Activated CD8-positive, alpha-beta memory T cell treated with anti-CD3 and anti-CD28 coated beads, Interleukin-2, amount 10 ng/mL, durations not matched to agents 7 days and 5 days (primary cell): ENCODE measurements around the gene CEMIP2. TPM values are rescaled to one million over a fixed set of nuclear protein-coding genes. Genes with fewer than 3 reads are reported as not detected.

Experiments
- ATAC-seq: fragments of 150-1000 bp; cut with Tn5 transposase; one replicate; pipeline ENCODE4 v1.10.0; 2021; ENCODE audit warnings: moderate library complexity
- CTCF ChIA-PET: fragments of 350-600 bp; sonication (Branson Sonifier 250); formaldehyde crosslinking; loops from one replicate; lab custom pipeline; 2021; ENCODE audit warnings: antibody characterized with exemption; lab: Charles Lee
- DNase-seq: peaks from one replicate; pipeline ENCODE4 v3.0.0-alpha.2; 2020
- H3K27ac Mint-ChIP-seq: one replicate; pipeline ENCODE4 v1.8.0; 2021; ENCODE audit warnings: mild to moderate bottlenecking, mixed read lengths
- H3K27me3 Mint-ChIP-seq: one replicate; pipeline ENCODE4 v1.8.0; 2021; ENCODE audit warnings: mixed read lengths
- H3K36me3 Mint-ChIP-seq: one replicate; pipeline ENCODE4 v1.8.0; 2021; ENCODE audit warnings: mild to moderate bottlenecking, mixed read lengths
- H3K4me1 Mint-ChIP-seq: one replicate; pipeline ENCODE4 v1.8.0; 2021; ENCODE audit warnings: mixed read lengths
- H3K4me3 Mint-ChIP-seq: one replicate; pipeline ENCODE4 v1.8.0; 2021; ENCODE audit warnings: mild to moderate bottlenecking, moderate library complexity, mixed read lengths
- H3K9me3 Mint-ChIP-seq: one replicate; pipeline ENCODE4 v1.8.0; 2022; ENCODE audit warnings: low read depth, mixed read lengths
- total RNA-seq, 2 experiments: library from RNA; stranded (reverse); gene quantifications; one replicate each; pipeline ENCODE4 v1.2.3, GENCODE V29; 2021

Gene CEMIP2
- total RNA-seq, 2 experiments from 2014 or later: 57.0 to 78.8 TPM

DNA sequence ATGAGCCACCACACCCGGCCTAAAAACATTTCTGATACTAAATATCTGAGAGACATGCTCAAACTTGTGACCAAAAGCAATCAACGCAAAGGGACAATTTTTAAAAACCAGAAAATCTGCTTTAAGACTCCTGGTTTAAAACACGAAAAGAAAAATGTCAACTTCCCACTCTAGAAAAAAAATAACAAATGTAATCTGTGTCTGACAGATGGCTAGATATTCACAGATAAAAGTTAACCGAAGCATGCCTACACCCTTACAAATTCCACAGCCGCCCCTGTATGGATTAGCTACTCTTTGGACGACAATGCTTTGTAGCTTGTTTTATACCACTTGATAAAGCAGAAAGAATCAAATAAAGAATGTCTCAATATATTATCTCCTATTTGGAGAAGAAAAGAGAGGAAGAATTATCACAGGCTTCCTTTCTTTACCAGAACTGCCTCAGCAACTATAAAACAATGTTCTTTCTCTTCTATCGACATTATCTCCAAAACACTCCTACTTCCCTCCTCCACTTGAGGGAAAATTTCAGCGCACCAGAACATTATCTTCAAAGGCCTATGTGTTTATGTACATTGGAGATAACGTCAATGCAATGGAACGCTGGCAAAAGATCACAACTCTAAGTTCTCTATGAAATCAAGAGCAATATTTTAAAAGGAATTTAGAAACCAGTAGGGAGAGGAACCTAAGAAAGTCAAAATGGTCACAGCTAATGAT, 26.2 kb downstream of the CEMIP2 start:
- no peak overlapping the region for H3K27ac Mint-ChIP-seq
- no peak for ATAC-seq
- no peaks in the 10 kb centered on the region for H3K4me1 Mint-ChIP-seq
- no peaks in the 10 kb centered on the region for H3K27me3 Mint-ChIP-seq
- DNase-seq: no peak
- H3K4me3 Mint-ChIP-seq: no peak overlapping the region
- CTCF ChIA-PET: no interaction called here
- peaks cover 44% of the 10 kb centered on the region for H3K36me3 Mint-ChIP-seq
- no peaks in the 10 kb centered on the region for H3K9me3 Mint-ChIP-seq

DNA sequence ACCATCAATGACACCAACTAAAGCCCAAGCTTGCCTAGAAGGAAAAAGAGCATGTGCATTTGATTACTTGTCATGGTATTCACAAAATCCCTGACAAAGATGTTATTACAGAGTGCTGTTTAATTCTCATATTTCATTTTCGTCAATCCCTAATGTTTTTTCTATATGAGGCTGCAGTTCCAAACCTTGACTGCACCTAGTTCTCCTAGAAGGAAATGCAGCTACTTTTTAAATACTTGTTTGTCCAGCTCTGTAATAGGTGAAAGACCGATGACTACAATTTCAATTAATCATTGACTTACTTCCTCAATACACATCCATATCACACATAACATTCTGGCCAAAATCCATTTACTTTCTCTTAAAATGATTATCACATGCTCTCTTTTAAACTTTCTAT, 28.1 kb downstream of the CEMIP2 start:
- CTCF ChIA-PET: no interaction called here
- Mint-ChIP-seq H3K4me3 (no peak overlapping the region), H3K27me3 (no peaks in the 10 kb centered on the region), H3K27ac (no peak overlapping the region), H3K9me3 (no peaks in the 10 kb centered on the region), H3K36me3 (peaks cover 38% of the 10 kb centered on the region), H3K4me1 (no peaks in the 10 kb centered on the region)
- ATAC-seq: no peak
- DNase-seq: no peak

DNA sequence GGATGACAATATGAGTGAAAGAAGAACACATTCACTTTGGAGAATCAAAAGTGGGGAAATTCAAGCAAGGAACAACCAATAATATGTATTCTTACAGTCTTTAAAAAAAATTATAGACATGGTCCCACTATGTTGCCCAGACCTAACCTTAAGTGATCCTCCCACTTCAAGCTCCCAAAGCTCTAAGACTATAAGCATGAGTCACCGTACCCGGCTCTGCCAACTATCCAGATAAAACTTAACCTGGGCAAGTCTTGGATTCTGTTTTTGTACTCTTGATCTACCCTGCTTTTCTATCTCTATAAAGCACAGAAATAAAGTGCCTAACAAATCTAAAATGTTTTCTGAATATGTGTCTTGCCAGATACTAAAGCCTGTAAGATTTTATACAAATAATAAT, 30.9 kb downstream of the CEMIP2 start:
- H3K27ac Mint-ChIP-seq: no peak overlapping the region
- H3K36me3 Mint-ChIP-seq: peaks cover 38% of the 10 kb centered on the region
- H3K4me1 Mint-ChIP-seq: no peaks in the 10 kb centered on the region
- no peaks in the 10 kb centered on the region for H3K27me3 Mint-ChIP-seq
- DNase-seq (no peak), ATAC-seq (no peak)
- H3K9me3 Mint-ChIP-seq: no peaks in the 10 kb centered on the region
- CTCF ChIA-PET: interaction anchor here (0.8 to 1.6 kb wide), 2 partner anchors 75 to 109 kb away, joined by 3 to 4 read pairs; no protein-coding TSS in a partner anchor
- H3K4me3 Mint-ChIP-seq: no peak overlapping the region

DNA sequence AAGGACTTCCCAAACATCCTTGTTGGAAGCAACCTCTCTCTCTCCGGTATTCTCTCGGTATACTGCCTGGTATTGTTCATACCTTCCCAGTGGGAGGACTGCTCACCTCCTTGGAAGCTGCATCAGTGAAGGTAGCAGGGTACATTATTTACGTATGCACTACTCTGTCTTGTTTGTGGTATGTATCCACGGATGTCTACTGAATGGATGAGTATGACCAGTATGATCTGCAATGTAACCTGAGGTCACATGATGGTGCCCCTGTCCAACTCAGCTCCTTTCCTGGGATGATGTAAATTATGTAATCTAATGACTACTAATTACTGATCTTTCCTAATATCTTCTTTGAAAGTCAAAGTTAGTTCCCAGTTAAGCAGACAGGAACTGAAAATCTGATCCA, 32.1 kb downstream of the CEMIP2 start:
- Mint-ChIP-seq H3K9me3 (no peaks in the 10 kb centered on the region), H3K4me1 (no peaks in the 10 kb centered on the region), H3K36me3 (peaks cover 38% of the 10 kb centered on the region), H3K27ac (no peak overlapping the region), H3K4me3 (no peak overlapping the region), H3K27me3 (no peaks in the 10 kb centered on the region)
- CTCF ChIA-PET: interaction anchor here (0.6 to 2.0 kb wide), 3 partner anchors 107 to 1465 kb away, joined by 4 to 6 read pairs (median 4); no protein-coding TSS in a partner anchor
- DNase-seq (no peak), ATAC-seq (no peak)

DNA sequence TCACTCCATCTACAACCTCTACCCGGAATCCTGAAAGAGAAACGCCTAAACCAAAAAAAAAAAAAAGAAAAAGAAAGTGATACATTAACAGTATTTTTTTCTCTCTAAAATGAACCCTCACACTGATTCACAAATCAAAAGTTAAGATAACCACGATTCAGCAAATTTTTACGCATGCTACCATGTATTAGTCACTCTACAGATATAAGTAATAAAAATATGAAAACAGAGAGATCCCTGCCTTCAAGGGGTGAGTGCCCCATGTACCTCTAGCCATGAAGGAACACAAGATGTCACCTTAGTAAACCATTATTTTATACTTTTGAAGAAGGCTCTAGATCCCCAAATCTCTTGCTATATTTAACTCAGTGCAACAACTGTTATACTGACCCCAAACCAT, 33.4 kb downstream of the CEMIP2 start:
- ATAC-seq: no peak
- no peak overlapping the region for H3K4me3 Mint-ChIP-seq
- no peaks in the 10 kb centered on the region for H3K27me3 Mint-ChIP-seq

DNA sequence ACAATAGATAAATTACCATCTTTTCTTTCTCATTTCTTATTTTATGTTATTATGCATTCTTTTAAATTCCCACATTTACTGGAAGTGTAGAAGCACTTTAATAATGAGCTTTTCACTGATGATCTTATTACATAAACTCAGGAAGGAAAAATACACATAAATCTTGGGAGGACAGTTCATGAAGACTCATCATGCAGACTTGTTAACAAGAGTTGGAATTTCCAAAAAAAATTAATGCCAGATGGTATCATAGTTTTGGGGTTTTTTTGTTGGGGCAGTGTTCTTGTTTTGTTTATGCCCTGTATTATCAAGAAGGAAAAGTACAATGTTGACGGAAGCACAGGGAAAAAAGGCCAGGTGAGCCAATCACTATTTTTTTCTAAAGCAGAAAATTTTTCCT, 35.1 kb downstream of the CEMIP2 start:
- no peaks in the 10 kb centered on the region for H3K27me3 Mint-ChIP-seq
- H3K36me3 Mint-ChIP-seq: peaks cover 48% of the 10 kb centered on the region
- DNase-seq: no peak
- ATAC-seq: no peak
- no peaks in the 10 kb centered on the region for H3K9me3 Mint-ChIP-seq
- CTCF ChIA-PET: interaction anchor here (1.0 kb wide), 1 partner anchor 14 kb away, joined by 3 read pairs; no protein-coding TSS in a partner anchor
- no peak overlapping the region for H3K27ac Mint-ChIP-seq
- no peaks in the 10 kb centered on the region for H3K4me1 Mint-ChIP-seq
- H3K4me3 Mint-ChIP-seq: no peak overlapping the region

More for the DNA sequence above, 33.4 kb downstream of the CEMIP2 start:
- no peaks in the 10 kb centered on the region for H3K9me3 Mint-ChIP-seq
- H3K36me3 Mint-ChIP-seq: peaks cover 48% of the 10 kb centered on the region
- H3K27ac Mint-ChIP-seq: no peak overlapping the region
- DNase-seq: no peak
- no peaks in the 10 kb centered on the region for H3K4me1 Mint-ChIP-seq
- CTCF ChIA-PET: interaction anchor here (2.0 kb wide), 1 partner anchor 106 kb away, joined by 6 read pairs; no protein-coding TSS in a partner anchor

DNA sequence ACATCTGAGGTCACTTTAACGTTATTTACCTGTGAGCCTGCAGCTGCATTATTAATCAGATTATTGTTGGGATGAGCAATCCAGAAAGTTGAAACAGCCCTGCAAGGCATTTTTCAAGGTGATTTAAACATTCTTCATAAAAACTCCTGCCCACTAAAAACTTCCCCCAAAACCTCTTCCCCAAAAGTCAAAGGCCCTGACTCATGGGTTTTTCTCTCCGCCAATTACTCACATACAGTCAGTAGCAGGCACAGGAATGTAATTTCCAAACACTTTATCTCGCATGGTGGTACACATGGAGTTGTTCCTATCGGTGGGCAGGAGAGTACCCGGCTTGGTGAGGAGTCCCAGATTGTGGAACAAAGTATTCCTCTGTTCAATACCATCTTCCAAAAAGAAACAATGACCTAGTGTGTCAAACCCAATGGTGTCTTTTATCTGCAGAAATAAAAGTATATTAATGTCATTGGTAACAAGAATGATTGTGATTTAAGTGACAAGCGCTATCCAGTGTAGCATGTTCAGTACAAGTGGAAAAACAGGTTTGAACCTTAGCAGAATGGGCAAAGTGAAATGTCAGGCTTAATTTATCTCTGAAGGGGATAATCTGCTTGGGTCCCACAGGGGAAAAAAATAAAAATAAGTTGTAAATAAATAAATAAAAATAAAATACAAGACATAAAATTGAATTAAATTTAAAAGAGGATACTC, 38.3 kb downstream of the CEMIP2 start:
- Mint-ChIP-seq H3K27me3 (no peaks in the 10 kb centered on the region), H3K36me3 (peaks cover 50% of the 10 kb centered on the region)

DNA sequence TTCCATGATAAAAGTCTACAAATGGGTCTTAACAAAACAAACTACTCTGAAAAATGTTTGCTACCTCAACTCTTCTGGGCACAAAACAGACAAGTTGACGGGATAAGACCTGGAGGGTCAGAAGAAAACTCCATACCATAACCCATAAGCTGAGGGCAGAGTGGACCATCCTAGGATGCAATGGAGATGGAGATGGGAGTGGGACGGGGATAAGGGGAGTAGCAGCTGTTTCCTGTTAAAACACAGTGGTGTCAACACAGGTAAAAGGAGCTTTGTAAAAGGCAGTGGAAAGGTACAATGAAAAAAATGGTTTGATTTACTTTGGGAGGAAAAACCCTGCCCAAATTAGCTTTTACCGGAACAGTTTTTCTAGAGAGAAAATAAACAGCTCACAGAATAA, 41.6 kb downstream of the CEMIP2 start:
- Mint-ChIP-seq H3K27ac (no peak overlapping the region), H3K36me3 (peaks cover 55% of the 10 kb centered on the region), H3K4me1 (no peaks in the 10 kb centered on the region), H3K27me3 (no peaks in the 10 kb centered on the region), H3K4me3 (no peak overlapping the region), H3K9me3 (no peaks in the 10 kb centered on the region)
- DNase-seq (no peak), ATAC-seq (no peak)
- CTCF ChIA-PET: no interaction called here

More for the DNA sequence above, 38.3 kb downstream of the CEMIP2 start:
- CTCF ChIA-PET: no interaction called here
- ATAC-seq (no peak), DNase-seq (no peak)
- Mint-ChIP-seq H3K4me3 (no peak overlapping the region), H3K4me1 (no peaks in the 10 kb centered on the region), H3K9me3 (no peaks in the 10 kb centered on the region), H3K27ac (no peak overlapping the region)

DNA sequence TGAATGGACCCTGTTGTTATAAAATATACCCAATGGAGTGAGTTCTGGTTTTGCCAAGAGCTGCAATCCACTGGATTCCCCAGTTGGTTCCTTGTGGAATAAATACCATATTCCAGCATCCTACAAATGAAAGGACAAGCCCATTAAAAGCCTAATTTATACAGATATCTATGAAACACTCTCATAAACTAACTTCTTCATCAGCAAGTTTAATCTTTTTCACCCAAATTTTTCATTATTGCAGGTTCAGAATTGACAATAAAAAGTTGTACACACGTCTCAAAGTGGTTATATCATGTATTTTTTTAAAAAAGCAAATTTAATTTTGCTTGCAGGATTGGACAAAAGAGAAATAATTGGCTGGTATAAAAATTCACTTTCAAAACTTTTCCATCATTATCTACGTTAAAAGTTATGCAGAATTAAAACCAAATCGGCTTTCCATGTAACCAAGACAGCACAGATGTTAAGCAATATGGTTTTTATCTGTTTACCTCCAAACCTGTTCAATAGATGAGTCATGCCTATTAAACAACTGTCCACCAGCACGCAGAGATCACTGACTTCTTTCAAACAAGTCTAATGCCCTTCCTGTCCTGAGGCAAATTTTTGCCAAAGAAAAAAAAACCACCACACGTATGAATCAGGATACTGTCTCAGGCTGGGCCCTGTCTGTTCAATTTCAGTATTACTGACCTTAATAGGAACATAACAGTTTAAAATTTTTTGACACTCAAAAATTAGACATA, 42.5 kb downstream of the CEMIP2 start:
- CTCF ChIA-PET: interaction anchor here (0.8 kb wide), 1 partner anchor 11 kb away, joined by 3 read pairs; no protein-coding TSS in a partner anchor
- H3K9me3 Mint-ChIP-seq: no peaks in the 10 kb centered on the region
- DNase-seq (no peak), ATAC-seq (no peak)
- no peaks in the 10 kb centered on the region for H3K4me1 Mint-ChIP-seq
- H3K4me3 Mint-ChIP-seq: no peak overlapping the region
- H3K36me3 Mint-ChIP-seq: peaks cover 55% of the 10 kb centered on the region
- no peak overlapping the region for H3K27ac Mint-ChIP-seq
- no peaks in the 10 kb centered on the region for H3K27me3 Mint-ChIP-seq

DNA sequence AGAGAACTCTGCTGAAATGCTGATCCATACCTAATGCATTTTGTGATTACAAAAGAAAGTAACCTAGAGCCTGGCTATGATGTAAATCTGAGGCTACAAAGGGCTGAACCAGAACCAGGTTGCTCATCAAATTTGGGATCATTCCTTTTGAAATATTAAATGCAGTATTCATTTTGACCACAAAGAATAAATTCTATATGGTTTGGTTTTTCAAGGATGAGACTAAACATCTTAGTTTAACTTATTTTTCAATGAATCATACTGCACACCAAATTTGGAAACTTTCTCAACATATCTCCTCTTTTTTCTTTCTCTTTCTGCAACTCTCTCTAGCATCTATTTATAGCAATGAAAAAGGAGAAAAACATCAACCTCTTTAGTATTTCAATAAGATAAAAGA, 46.5 kb downstream of the CEMIP2 start:
- DNase-seq: no peak
- H3K27ac Mint-ChIP-seq: no peak overlapping the region
- peaks cover 46% of the 10 kb centered on the region for H3K36me3 Mint-ChIP-seq
- H3K4me3 Mint-ChIP-seq: no peak overlapping the region
- no peak for ATAC-seq
- no peaks in the 10 kb centered on the region for H3K9me3 Mint-ChIP-seq
- CTCF ChIA-PET: no interaction called here
- no peaks in the 10 kb centered on the region for H3K4me1 Mint-ChIP-seq
- no peaks in the 10 kb centered on the region for H3K27me3 Mint-ChIP-seq

DNA sequence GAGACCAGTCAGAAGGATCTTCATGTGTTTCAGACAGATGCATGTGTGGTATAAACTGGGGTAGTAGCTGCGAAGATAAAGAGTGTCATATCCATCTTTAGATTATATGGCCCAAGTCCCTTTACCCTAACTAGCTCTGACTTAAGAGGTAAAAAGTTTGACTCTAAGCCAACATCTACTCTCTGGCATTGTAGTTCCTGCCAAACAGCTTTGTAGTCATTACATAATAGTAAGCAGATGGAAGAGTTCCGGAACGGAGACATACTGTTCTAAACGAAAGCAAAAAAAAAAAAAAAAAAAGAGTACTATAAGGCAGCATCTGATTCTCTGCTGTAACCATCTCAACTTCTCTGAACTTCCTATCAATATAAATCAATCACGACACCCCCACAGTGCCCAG, 48.8 kb downstream of the CEMIP2 start:
- no peaks in the 10 kb centered on the region for H3K27me3 Mint-ChIP-seq
- H3K4me1 Mint-ChIP-seq: no peaks in the 10 kb centered on the region
- no peak overlapping the region for H3K27ac Mint-ChIP-seq
- no peak for ATAC-seq
- H3K9me3 Mint-ChIP-seq: no peaks in the 10 kb centered on the region
- CTCF ChIA-PET: interaction anchor here (0.6 to 1.1 kb wide), 2 partner anchors 13 to 1247 kb away, joined by 3 to 4 read pairs; no protein-coding TSS in a partner anchor
- DNase-seq: no peak
- H3K4me3 Mint-ChIP-seq: no peak overlapping the region
- H3K36me3 Mint-ChIP-seq: peaks cover 35% of the 10 kb centered on the region

DNA sequence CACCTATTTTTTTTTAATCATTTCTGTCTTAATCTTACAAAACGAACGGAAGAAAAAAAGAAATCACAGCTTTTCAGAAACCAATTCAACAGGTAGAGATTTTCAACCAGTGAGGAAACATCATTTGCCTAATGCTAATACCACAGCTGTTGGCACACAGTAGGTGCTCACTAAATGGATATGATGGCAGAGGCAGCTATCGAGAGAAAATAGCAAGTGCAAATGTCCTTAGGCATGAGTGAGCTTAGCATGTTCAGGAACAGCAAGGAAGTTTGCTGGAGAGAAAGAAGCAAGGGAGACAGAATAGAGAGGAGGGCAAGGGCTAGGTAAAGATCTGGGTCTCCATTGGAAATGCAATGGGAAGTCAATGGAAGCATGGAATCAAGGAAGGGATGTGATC, 49.2 kb downstream of the CEMIP2 start:
- H3K4me3 Mint-ChIP-seq: no peak overlapping the region
- CTCF ChIA-PET: interaction anchor here (0.6 to 1.1 kb wide), 2 partner anchors 14 to 1246 kb away, joined by 3 to 4 read pairs; no protein-coding TSS in a partner anchor
- H3K27ac Mint-ChIP-seq: no peak overlapping the region
- DNase-seq: no peak
- no peaks in the 10 kb centered on the region for H3K27me3 Mint-ChIP-seq
- no peak for ATAC-seq
- no peaks in the 10 kb centered on the region for H3K9me3 Mint-ChIP-seq
- no peaks in the 10 kb centered on the region for H3K4me1 Mint-ChIP-seq
- H3K36me3 Mint-ChIP-seq: peaks cover 33% of the 10 kb centered on the region
